HG02970 (cell line): ENCODE data around the gene IDI1.

ENCODE experiments used
- ATAC-seq: cut with Tn5 transposase; IDR thresholded peaks from one replicate; pipeline ENCODE4 v1.9.1; 2021; ENCODE audit warnings: mild to moderate bottlenecking, moderate library complexity, moderate number of reproducible peaks; ENCODE audit not compliant: unreplicated experiment, low FRiP score

The IDI1 gene

GRCh38 chr10:1048732-1049424, at the start of gene IDI1:
IDI1 (minus strand) TSS chr10:1049119; CDS start chr10:1049003, 116 bp downstream.
- ATAC-seq = peak; percentile 83

GRCh38 chr10:1097436-1097835, 48.5 kb upstream of the IDI1 start:
- no peak for ATAC-seq

- ATAC-seq = no peak
Observed at GRCh38 chr10:1096287-1096889, 47.5 kb upstream of the IDI1 start.

GRCh38 chr10:1095498-1095897, 46.6 kb upstream of the IDI1 start:
- ATAC-seq = no peak

GRCh38 chr10:1094112-1095057, 45.5 kb upstream of the IDI1 start:
- no peak for ATAC-seq

GRCh38 chr10:1093696-1094095, 44.8 kb upstream of the IDI1 start:
- ATAC-seq = no peak

GRCh38 chr10:1090696-1091095, 41.8 kb upstream of the IDI1 start:
- ATAC-seq = no peak

- ATAC-seq = no peak
Observed at GRCh38 chr10:1089017-1089689, 40.2 kb upstream of the IDI1 start.

GRCh38 chr10:1086787-1087186, 37.9 kb upstream of the IDI1 start:
- no peak for ATAC-seq

- ATAC-seq = no peak
Observed at GRCh38 chr10:1085258-1085657, 36.3 kb upstream of the IDI1 start.

- no peak for ATAC-seq
Observed at GRCh38 chr10:1084011-1084950, 35.4 kb upstream of the IDI1 start.

GRCh38 chr10:1083581-1083980, 34.7 kb upstream of the IDI1 start:
- ATAC-seq = no peak

- no peak for ATAC-seq
Observed at GRCh38 chr10:1078668-1079067, 29.7 kb upstream of the IDI1 start.

- ATAC-seq = no peak
Observed at GRCh38 chr10:1074748-1075308, 25.9 kb upstream of the IDI1 start.

GRCh38 chr10:1074052-1074747, 25.3 kb upstream of the IDI1 start:
- ATAC-seq = no peak

GRCh38 chr10:1070919-1071318, 22.0 kb upstream of the IDI1 start:
- ATAC-seq = no peak

- ATAC-seq = no peak
Observed at GRCh38 chr10:1068380-1069361, 19.8 kb upstream of the IDI1 start.
